Endodermal cell (in vitro differentiated cells): ENCODE data around the gene PRKCD. TPM values are rescaled to one million over a fixed set of nuclear protein-coding genes. Genes with fewer than 3 reads are reported as not detected.
A peak's percentile ranks its signal among the peaks of the same experiment; 100 is the strongest.

Source experiments
- DNase-seq: peaks from one replicate; pipeline ENCODE4 v3.0.0-alpha.2; 2017
- H3K27ac ChIP-seq: 2 replicates; pipeline ENCODE4 v1.5.1; 2013; ENCODE audit warnings: mild to moderate bottlenecking, low read depth, low read length, moderate library complexity
- H3K27me3 ChIP-seq: 2 replicates; pipeline ENCODE4 v1.6.1; 2013; ENCODE audit warnings: mild to moderate bottlenecking, low read length, moderate library complexity; ENCODE audit not compliant: insufficient read depth, control insufficient read depth, poor library complexity, severe bottlenecking
- H3K36me3 ChIP-seq: 2 replicates; pipeline ENCODE4 v1.7.0; 2013; ENCODE audit warnings: mild to moderate bottlenecking, low read length, moderate library complexity; ENCODE audit not compliant: control insufficient read depth, insufficient read depth
- H3K4me1 ChIP-seq: one replicate; pipeline ENCODE4 v1.7.0; 2013; ENCODE audit warnings: low read length; ENCODE audit not compliant: control insufficient read depth, insufficient read depth
- H3K4me3 ChIP-seq: 2 replicates; pipeline ENCODE4 v1.5.1; 2013; ENCODE audit warnings: mild to moderate bottlenecking, low read length, moderate library complexity
- H3K9ac ChIP-seq: 2 replicates; pipeline ENCODE4 v1.6.1; 2013; ENCODE audit warnings: mild to moderate bottlenecking, low read length, moderate library complexity; ENCODE audit not compliant: poor library complexity, severe bottlenecking; ENCODE audit errors: extremely low read depth
- H3K9me3 ChIP-seq: 2 replicates; pipeline ENCODE4 v1.6.1; 2013; ENCODE audit warnings: mild to moderate bottlenecking, low read length, moderate library complexity; ENCODE audit not compliant: control insufficient read depth
- H3K27ac Mint-ChIP-seq: 2 replicates; pipeline ENCODE4 v1.8.0; 2020; ENCODE audit warnings: mixed read lengths
- H3K27me3 Mint-ChIP-seq: 2 replicates; pipeline ENCODE4 v1.8.0; 2021; ENCODE audit warnings: mild to moderate bottlenecking, mixed read lengths; ENCODE audit not compliant: insufficient read depth
- H3K36me3 Mint-ChIP-seq: 2 replicates; pipeline ENCODE4 v1.8.0; 2020; ENCODE audit warnings: low read depth, mixed read lengths
- H3K4me1 Mint-ChIP-seq: 2 replicates; pipeline ENCODE4 v1.8.0; 2020; ENCODE audit warnings: mixed read lengths
- H3K4me3 Mint-ChIP-seq: 2 replicates; pipeline ENCODE4 v1.8.0; 2020; ENCODE audit warnings: mild to moderate bottlenecking, moderate library complexity, mixed read lengths
- H3K9me3 Mint-ChIP-seq: 2 replicates; pipeline ENCODE4 v1.8.0; 2020; ENCODE audit warnings: mild to moderate bottlenecking, mixed read lengths
- WGBS, 2 experiments: methylation state at CpG; one replicate each; pipeline versions ENCODE4 v1.1.5 to v1.1.7; 2013; ENCODE audit warnings: missing lambda C conversion rate in 2 of 2, mixed read lengths in 1 of 2; ENCODE audit not compliant: insufficient coverage in 1 of 2, insufficient read length in 1 of 2; 5-methylcytosine and 5-hydroxymethylcytosine counted together
- total RNA-seq, 2 donors: library from RNA; stranded (reverse); fragmentation: NEBNext Ultra II Directional in 1 of 2; extraction: Animal tissue kit (Norgen Biotek cat#: 25700) in 1 of 2; gene quantifications; 2 replicates in 1 of 2; 3 replicates in 1 of 2; pipeline ENCODE4 v1.2.1, GENCODE V29; 2021
- TF ChIP-seq, protein P1 (sequence below): fragments of 200-600 bp; sonication (generic); conservative IDR thresholded peaks from 2 replicates; pipeline ENCODE4 v1.5.0; 2021; ENCODE audit warnings: antibody characterized with exemption, mild to moderate bottlenecking

Gene PRKCD
- total RNA-seq, 2 donors from 2014 or later, result 19.9 to 26.6 TPM

DNA sequence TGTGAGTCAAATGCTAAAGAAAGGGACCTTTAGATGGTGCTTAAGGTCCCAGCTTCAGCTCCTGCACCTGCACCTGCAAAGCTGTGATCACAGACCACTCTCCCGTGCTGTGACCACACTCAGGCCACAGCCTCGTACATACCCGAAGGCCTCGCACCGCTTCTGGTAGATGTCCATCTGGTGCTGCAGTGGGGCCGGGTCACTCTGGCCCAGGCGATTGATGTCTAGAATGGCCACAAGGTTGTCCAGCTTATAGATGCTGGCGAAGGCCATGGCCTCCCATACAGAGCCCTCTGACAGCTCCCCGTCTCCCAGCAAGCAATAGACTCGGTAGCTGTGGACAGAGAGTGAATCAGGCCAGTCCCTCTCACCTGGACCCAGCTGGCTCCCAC, 73.8 kb downstream of the PRKCD start:
- Histone ChIP-seq H3K9me3 (no peaks in the 10 kb centered on the region), H3K27ac (no peak overlapping the region), H3K4me1 (no peaks in the 10 kb centered on the region), H3K4me3 (no peak overlapping the region), H3K36me3 (peaks cover 72% of the 10 kb centered on the region), H3K9ac (no peak overlapping the region), H3K27me3 (no peaks in the 10 kb centered on the region)
- peaks cover 1% of the 10 kb centered on the region for H3K4me1 Mint-ChIP-seq
- no peaks in the 10 kb centered on the region for H3K27me3 Mint-ChIP-seq
- peaks cover 80% of the 10 kb centered on the region for H3K36me3 Mint-ChIP-seq
- TF ChIP-seq, protein P1, sequence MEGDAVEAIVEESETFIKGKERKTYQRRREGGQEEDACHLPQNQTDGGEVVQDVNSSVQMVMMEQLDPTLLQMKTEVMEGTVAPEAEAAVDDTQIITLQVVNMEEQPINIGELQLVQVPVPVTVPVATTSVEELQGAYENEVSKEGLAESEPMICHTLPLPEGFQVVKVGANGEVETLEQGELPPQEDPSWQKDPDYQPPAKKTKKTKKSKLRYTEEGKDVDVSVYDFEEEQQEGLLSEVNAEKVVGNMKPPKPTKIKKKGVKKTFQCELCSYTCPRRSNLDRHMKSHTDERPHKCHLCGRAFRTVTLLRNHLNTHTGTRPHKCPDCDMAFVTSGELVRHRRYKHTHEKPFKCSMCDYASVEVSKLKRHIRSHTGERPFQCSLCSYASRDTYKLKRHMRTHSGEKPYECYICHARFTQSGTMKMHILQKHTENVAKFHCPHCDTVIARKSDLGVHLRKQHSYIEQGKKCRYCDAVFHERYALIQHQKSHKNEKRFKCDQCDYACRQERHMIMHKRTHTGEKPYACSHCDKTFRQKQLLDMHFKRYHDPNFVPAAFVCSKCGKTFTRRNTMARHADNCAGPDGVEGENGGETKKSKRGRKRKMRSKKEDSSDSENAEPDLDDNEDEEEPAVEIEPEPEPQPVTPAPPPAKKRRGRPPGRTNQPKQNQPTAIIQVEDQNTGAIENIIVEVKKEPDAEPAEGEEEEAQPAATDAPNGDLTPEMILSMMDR, result no peak
- no peaks in the 10 kb centered on the region for H3K9me3 Mint-ChIP-seq
- H3K4me3 Mint-ChIP-seq, result no peak overlapping the region
- 96 to 100% methylated on average over 9 to 10 of the region's 10 CpGs for WGBS, 2 experiments
- DNase-seq, result no peak
- peak overlapping the region; percentile 40 for H3K27ac Mint-ChIP-seq

- WGBS, 2 experiments, result 93 to 100% methylated on average over 2 to 6 of the region's 6 CpGs
- Histone ChIP-seq H3K27ac (peak overlapping the region; percentile 70), H3K4me3 (no peak overlapping the region), H3K9me3 (no peaks in the 10 kb centered on the region), H3K9ac (no peak overlapping the region), H3K4me1 (no peaks in the 10 kb centered on the region), H3K36me3 (peaks cover 72% of the 10 kb centered on the region), H3K27me3 (no peaks in the 10 kb centered on the region)
- TF ChIP-seq, protein P1, result no peak
- H3K9me3 Mint-ChIP-seq, result no peaks in the 10 kb centered on the region
- no peak for DNase-seq
- peaks cover 80% of the 10 kb centered on the region for H3K36me3 Mint-ChIP-seq
- H3K27me3 Mint-ChIP-seq, result no peaks in the 10 kb centered on the region
- H3K27ac Mint-ChIP-seq, result peak overlapping the region; percentile 64
- no peak overlapping the region for H3K4me3 Mint-ChIP-seq
- peaks cover 2% of the 10 kb centered on the region for H3K4me1 Mint-ChIP-seq
Measured at GRCh38 chr3:53235545-53235944, 74.5 kb downstream of the PRKCD start.

GRCh38 chr3:53236112-53236841, 75.3 kb downstream of the PRKCD start:
- TF ChIP-seq, protein P1, result no peak
- 85 to 95% methylated on average over 4 to 9 of the region's 9 CpGs for WGBS, 2 experiments
- Histone ChIP-seq H3K4me3 (no peak overlapping the region), H3K4me1 (no peaks in the 10 kb centered on the region), H3K27ac (peak overlapping the region; percentile 70), H3K36me3 (peaks cover 79% of the 10 kb centered on the region), H3K27me3 (no peaks in the 10 kb centered on the region), H3K9ac (no peak overlapping the region), H3K9me3 (no peaks in the 10 kb centered on the region)
- H3K4me3 Mint-ChIP-seq, result no peak overlapping the region
- H3K9me3 Mint-ChIP-seq, result no peaks in the 10 kb centered on the region
- peak; percentile 72 for DNase-seq
- no peaks in the 10 kb centered on the region for H3K27me3 Mint-ChIP-seq
- peaks cover 83% of the 10 kb centered on the region for H3K36me3 Mint-ChIP-seq
- H3K4me1 Mint-ChIP-seq, result peaks cover 2% of the 10 kb centered on the region
- H3K27ac Mint-ChIP-seq, result peak overlapping the region; percentile 70
